ENCODE results near the gene WDFY1. TPM values are rescaled to one million over a fixed set of nuclear protein-coding genes. Genes with fewer than 3 reads are reported as not detected.

The WDFY1 gene
- total and polyA plus RNA-seq, 9 of the 15 experiments (the other 6 are each of a cell fraction or from before 2014, with no cell fraction given), result 5.4 to 27.6 (median 17.5) TPM

- Histone ChIP-seq H3K9me3 (replicated peaks; ENCODE audit: control insufficient read depth, insufficient read depth, low read depth, low read length) (no peaks in the 10 kb centered on the region), H3K79me2 (ENCODE audit: control insufficient read depth, insufficient read depth, low read length) (peaks cover 5% of the 10 kb centered on the region; the same call in 1 of the 3 replicates), H3K4me2 (ENCODE audit: insufficient read depth, low read length) (no peak overlapping the region), H3K9me1 (ENCODE audit: control insufficient read depth, insufficient read depth, low read length) (no peaks in the 10 kb centered on the region), H3K27me3 (ENCODE audit: control insufficient read depth in 2 of 2, insufficient read depth in 2 of 2, low read length in 2 of 2) (no peaks in the 10 kb centered on the region), H4K20me1 (replicated peaks; ENCODE audit: control insufficient read depth, insufficient read depth, low read length) (no peaks in the 10 kb centered on the region), H3K27ac (ENCODE audit: extremely low read depth, low read depth, low read length) (no peak overlapping the region), H3K4me3 (no peak overlapping the region), H2AFZ (ENCODE audit: low read depth, low read length) (no peak overlapping the region), H3K9ac (ENCODE audit: insufficient read depth in 1 of 2, low read depth in 2 of 2, low read length in 2 of 2) (no peak overlapping the region), H3K4me1 (replicated peaks in 1 of 2; ENCODE audit: control insufficient read depth in 2 of 2, insufficient read depth in 2 of 2, low read length in 2 of 2) (no peaks in the 10 kb centered on the region; a peak in 1 of 5 replicates), H3K36me3 (ENCODE audit: control insufficient read depth, insufficient read depth, low read length) (peaks cover 36% of the 10 kb centered on the region)
- CTCF ChIA-PET (ENCODE audit: low intra/inter-chr PET ratio), result no interaction called here
- no peak for TF ChIP-seq REST (IDR thresholded peaks at IDR 0.05; ENCODE audit: borderline replicate concordance)
- TF ChIP-seq REST (CRISPR knock-in tag; IDR thresholded peaks at IDR 0.05; ENCODE audit: low read depth), result no peak
- no peak for TF ChIP-seq ZBTB9 (CRISPR knock-in tag; IDR thresholded peaks at IDR 0.05)
- no peak for TF ChIP-seq TBP (optimal IDR thresholded peaks at IDR 0.05; ENCODE audit: low read depth, low read length)
- TF ChIP-seq HMGXB4 (CRISPR knock-in tag; IDR thresholded peaks at IDR 0.05), result no peak
- TF ChIP-seq ZNF217 (CRISPR knock-in tag; IDR thresholded peaks at IDR 0.05), result no peak
- TF ChIP-seq BHLHE40 (IDR thresholded peaks at IDR 0.05; ENCODE audit: low read length), result no peak
- TF ChIP-seq EP400 (IDR thresholded peaks at IDR 0.05), result no peak
- no peak for TF ChIP-seq POLR2B (IDR thresholded peaks at IDR 0.05; ENCODE audit: low read depth, partially characterized antibody)
- no peak for TF ChIP-seq ZNF212 (CRISPR knock-in tag; IDR thresholded peaks at IDR 0.05)
- TF ChIP-seq ZNF197 (CRISPR knock-in tag; IDR thresholded peaks at IDR 0.05; ENCODE audit: low read depth), result no peak
- ATAC-seq, result no peak
- WGBS (ENCODE audit: insufficient coverage, low coverage, missing lambda C conversion rate), result 80% methylated on average over 1 of the region's 2 CpGs
- FAIRE-seq, result no peak
- intact Hi-C loops (cut with micrococcal nuclease), result no loop called here
- no TSS peak for BruUV-seq (replicated peaks)
- no peak for DNase-seq (ENCODE audit: extremely low read depth in 1 of 4, low spot score in 3 of 4)
- in situ Hi-C loops (cut with MboI), result no loop called here
- POLR2A ChIA-PET, result interaction anchor here (0.6 kb wide), 1 partner anchor 39 kb away, joined by 3 read pairs; no protein-coding TSS in a partner anchor
Measured at GRCh38 chr2:223967981-223968380, 22.8 kb upstream of the WDFY1 start.

Measured in K562 (cell line).